Osteocyte (in vitro differentiated cells): ENCODE results near the gene CCNB2. TPM values are rescaled to one million over a fixed set of nuclear protein-coding genes. Genes with fewer than 3 reads are reported as not detected.

Experiments used
- DNase-seq: peaks from one replicate; pipeline ENCODE4 v3.0.0; 2021; ENCODE audit warnings: mixed read lengths; ENCODE audit not compliant: unreplicated experiment; ENCODE audit errors: extremely low spot score
- H3K27ac Mint-ChIP-seq: one replicate; pipeline ENCODE4 v1.8.0; 2021; ENCODE audit warnings: mild to moderate bottlenecking, mixed read lengths; ENCODE audit not compliant: unreplicated experiment
- H3K27me3 Mint-ChIP-seq: one replicate; pipeline ENCODE4 v1.8.0; 2021; ENCODE audit warnings: mixed read lengths; ENCODE audit not compliant: unreplicated experiment
- H3K36me3 Mint-ChIP-seq: one replicate; pipeline ENCODE4 v1.8.0; 2021; ENCODE audit warnings: mixed read lengths; ENCODE audit not compliant: unreplicated experiment
- H3K4me1 Mint-ChIP-seq: one replicate; pipeline ENCODE4 v1.8.0; 2021; ENCODE audit warnings: mixed read lengths; ENCODE audit not compliant: unreplicated experiment
- H3K4me3 Mint-ChIP-seq: one replicate; pipeline ENCODE4 v1.8.0; 2021; ENCODE audit warnings: mild to moderate bottlenecking, moderate library complexity, mixed read lengths; ENCODE audit not compliant: unreplicated experiment
- H3K9me3 Mint-ChIP-seq: one replicate; pipeline ENCODE4 v1.8.0; 2021; ENCODE audit warnings: mixed read lengths; ENCODE audit not compliant: unreplicated experiment
- long read RNA-seq: library from polyadenylated mRNA; unstranded; transcript quantifications from one replicate; pipeline ENCODE4 v2.0.0, GENCODE V29; 2021
- total RNA-seq: library from RNA; stranded (reverse); gene quantifications from 2 replicates; pipeline ENCODE4 v1.2.1, GENCODE V29; 2021
- TF ChIP-seq, protein P1 (sequence below): fragments of 200-600 bp; sonication (generic); IDR thresholded peaks from 2 replicates; pipeline ENCODE4 v1.5.0; 2021; ENCODE audit warnings: antibody characterized with exemption, mild to moderate bottlenecking, moderate library complexity

The CCNB2 gene
- total RNA-seq, result 12.2 and 12.7 TPM in 2 replicates
- long read RNA-seq, transcript CCNB2-201 (9 exons, 1,556 nt), result major isoform, 168 of 176 reads
- long read RNA-seq, partial matches to known transcripts, result 2 of 176 reads
- long read RNA-seq, other reads (novel, unspliced or antisense), result 4 of 176 reads

DNA sequence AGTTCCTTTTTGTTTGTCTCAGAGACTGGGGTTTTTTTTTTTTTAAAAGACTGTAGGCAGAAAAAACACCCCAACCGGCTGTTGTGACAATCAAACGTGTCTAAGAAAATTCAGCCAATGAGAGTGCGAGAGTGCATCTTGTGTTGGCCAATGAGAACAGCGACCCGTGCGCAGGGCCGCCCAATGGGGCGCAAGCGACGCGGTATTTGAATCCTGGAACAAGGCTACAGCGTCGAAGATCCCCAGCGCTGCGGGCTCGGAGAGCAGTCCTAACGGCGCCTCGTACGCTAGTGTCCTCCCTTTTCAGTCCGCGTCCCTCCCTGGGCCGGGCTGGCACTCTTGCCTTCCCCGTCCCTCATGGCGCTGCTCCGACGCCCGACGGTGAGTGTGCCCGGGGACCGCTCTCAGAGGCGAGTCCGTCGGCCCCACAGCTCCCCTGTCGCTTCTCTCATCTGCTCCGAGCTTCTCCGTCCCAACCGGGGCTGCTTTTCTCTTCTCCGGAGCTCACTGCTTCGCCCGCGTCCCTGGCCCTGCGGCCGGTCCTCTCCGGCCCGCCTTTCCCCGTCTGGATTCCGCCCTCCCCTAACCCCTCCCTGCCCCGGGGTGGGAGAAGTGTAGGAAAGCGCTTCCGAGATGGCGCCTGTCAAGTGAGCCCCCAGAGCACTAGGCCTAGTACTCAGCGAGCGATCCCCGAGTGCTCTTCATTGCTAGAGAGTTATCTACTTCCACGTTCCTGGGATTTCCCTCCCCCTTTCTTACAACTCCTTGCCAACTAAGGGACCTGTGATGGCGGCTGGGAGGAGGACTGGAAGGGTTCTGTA lies at the start of gene CCNB2:
Gene CCNB2, plus strand, starts transcription at position 235 of the 821 bp plus-strand sequence. Its CDS starts 123 bp downstream, at position 358.
- Mint-ChIP-seq H3K27ac (peak within 1 kb of the TSS; percentile 96), H3K4me1 (peaks cover 14% of the 10 kb centered on the region), H3K4me3 (peak within 1 kb of the TSS; percentile 91), H3K9me3 (no peaks in the 10 kb centered on the region), H3K36me3 (no peaks in the 10 kb centered on the region), H3K27me3 (no peaks in the 10 kb centered on the region)
- peak; percentile 93 for DNase-seq
- TF ChIP-seq, protein P1, sequence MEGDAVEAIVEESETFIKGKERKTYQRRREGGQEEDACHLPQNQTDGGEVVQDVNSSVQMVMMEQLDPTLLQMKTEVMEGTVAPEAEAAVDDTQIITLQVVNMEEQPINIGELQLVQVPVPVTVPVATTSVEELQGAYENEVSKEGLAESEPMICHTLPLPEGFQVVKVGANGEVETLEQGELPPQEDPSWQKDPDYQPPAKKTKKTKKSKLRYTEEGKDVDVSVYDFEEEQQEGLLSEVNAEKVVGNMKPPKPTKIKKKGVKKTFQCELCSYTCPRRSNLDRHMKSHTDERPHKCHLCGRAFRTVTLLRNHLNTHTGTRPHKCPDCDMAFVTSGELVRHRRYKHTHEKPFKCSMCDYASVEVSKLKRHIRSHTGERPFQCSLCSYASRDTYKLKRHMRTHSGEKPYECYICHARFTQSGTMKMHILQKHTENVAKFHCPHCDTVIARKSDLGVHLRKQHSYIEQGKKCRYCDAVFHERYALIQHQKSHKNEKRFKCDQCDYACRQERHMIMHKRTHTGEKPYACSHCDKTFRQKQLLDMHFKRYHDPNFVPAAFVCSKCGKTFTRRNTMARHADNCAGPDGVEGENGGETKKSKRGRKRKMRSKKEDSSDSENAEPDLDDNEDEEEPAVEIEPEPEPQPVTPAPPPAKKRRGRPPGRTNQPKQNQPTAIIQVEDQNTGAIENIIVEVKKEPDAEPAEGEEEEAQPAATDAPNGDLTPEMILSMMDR, result no peak

DNA sequence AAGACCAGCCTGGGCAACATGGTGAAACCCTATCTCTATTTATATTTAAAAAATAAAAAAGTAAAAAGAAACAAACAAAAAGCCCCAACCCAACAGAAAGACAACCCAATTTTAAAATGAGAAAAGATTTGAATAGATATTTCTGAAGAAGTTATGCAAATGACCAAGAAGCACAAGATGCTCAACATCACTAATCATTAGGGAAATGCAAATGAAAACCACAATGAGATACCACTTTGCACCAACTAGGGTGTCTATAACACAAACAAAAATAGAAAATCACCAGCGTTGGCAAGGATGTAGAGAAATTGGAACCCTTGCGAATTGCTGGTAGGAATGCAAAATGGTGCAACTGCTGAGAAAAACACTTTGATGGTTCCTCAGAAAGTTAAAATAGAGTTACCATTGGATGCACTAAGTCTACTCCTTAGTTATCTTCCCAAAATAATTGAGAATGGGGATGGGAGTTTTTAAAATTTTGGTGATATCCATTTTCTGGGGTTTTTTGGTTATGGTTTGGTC lies 45.8 kb upstream of the CCNB2 start:
- Mint-ChIP-seq H3K4me3 (no peak overlapping the region), H3K4me1 (no peaks in the 10 kb centered on the region), H3K9me3 (no peaks in the 10 kb centered on the region), H3K27ac (no peak overlapping the region), H3K36me3 (peaks cover 42% of the 10 kb centered on the region), H3K27me3 (no peaks in the 10 kb centered on the region)
- TF ChIP-seq, protein P1, result no peak
- DNase-seq, result no peak

DNA sequence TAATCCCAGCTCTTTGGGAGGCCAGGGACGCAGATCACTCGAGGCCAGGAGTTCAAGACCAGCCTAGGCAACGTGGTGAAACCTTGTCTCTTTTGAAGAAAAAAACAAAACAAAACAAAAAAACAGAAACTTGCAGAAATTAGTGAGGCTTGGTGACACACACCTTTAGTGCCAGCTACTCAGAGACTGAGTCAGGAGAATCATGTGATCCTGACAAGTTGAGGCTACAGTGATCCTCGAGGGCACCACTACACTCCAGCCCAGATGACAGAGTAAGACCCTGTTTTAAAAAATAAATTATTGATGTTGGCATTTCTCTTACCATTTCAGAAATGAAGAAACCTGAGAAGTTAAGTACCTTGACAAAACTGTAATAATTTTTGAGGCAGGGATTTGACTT lies 44.6 kb upstream of the CCNB2 start:
- DNase-seq, result no peak
- Mint-ChIP-seq H3K27ac (no peak overlapping the region), H3K27me3 (no peaks in the 10 kb centered on the region), H3K36me3 (peaks cover 49% of the 10 kb centered on the region), H3K4me3 (no peak overlapping the region), H3K9me3 (no peaks in the 10 kb centered on the region), H3K4me1 (no peaks in the 10 kb centered on the region)
- TF ChIP-seq, protein P1, result no peak

DNA sequence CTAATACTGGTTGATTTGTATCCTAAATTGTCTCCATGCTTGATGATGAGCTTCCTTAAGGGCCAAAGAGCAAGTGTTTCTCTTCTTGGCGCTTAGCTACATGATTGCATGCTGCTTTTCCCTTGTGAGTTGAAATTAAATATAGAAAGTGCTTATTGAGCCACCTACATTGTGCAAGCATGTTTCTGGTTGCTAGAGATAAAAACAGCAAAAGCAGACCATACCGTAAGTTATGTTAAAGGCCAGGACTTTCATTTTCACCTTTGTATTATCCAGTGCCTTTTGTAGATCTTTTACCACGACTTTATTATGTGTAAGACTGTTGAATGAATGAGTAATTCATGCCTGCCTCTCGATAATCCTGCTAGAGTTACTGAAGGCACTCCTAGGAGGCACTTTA lies 41.9 kb upstream of the CCNB2 start:
- TF ChIP-seq, protein P1, result no peak
- DNase-seq, result no peak
- Mint-ChIP-seq H3K4me3 (no peak overlapping the region), H3K9me3 (no peaks in the 10 kb centered on the region), H3K27me3 (no peaks in the 10 kb centered on the region), H3K4me1 (no peaks in the 10 kb centered on the region), H3K36me3 (peaks cover 64% of the 10 kb centered on the region), H3K27ac (no peak overlapping the region)

DNA sequence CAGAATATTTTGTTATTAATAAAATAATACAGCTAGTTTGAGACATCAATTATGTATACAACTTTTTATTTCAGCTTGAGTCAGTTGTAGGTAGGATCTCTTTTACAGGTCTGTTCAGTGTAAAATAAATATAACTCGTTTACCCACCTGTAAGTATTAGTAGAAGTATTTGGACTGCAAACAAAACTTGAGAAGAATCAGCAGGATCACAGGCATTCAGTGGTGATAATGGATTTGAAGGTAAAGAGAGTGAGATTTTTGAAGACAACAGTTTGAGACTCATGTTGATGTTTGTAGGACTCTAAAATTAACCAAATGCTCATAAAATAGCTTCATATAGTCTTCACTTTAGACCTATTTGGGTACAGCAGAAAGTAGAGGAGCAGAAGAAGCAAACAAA lies 35.5 kb upstream of the CCNB2 start:
- no peaks in the 10 kb centered on the region for H3K4me1 Mint-ChIP-seq
- TF ChIP-seq, protein P1, result no peak
- no peak for DNase-seq

More for the DNA sequence above, 35.5 kb upstream of the CCNB2 start:
- Mint-ChIP-seq H3K27me3 (no peaks in the 10 kb centered on the region), H3K4me3 (no peak overlapping the region), H3K27ac (no peak overlapping the region), H3K36me3 (peaks cover 65% of the 10 kb centered on the region), H3K9me3 (peaks cover 4% of the 10 kb centered on the region)
